Keratinocyte (primary cell): Measurements from ENCODE around the gene PDCD11. TPM values are rescaled to one million over a fixed set of nuclear protein-coding genes. Genes with fewer than 3 reads are reported as not detected.

Experiments used
- DNase-seq: peaks from one replicate; pipeline ENCODE4 v3.0.0-alpha.2; 2011; ENCODE audit warnings: low read depth, missing footprints, low spot score
- FAIRE-seq: peaks from 2 replicates; lab custom pipeline; 2011; peaks lifted over from hg19 to GRCh38; lab: Jason Lieb, UNC
- H2AFZ ChIP-seq: 2 replicates; pipeline ENCODE4 v1.6.0; 2012; ENCODE audit warnings: low read length, control low read depth, inconsistent platforms; ENCODE audit not compliant: control insufficient read depth
- H3K27ac ChIP-seq: 2 replicates; pipeline ENCODE4 v1.5.1; 2011; ENCODE audit warnings: low read length; ENCODE audit not compliant: control insufficient read depth, insufficient read depth
- H3K27me3 ChIP-seq: 3 replicates; pipeline ENCODE4 v1.6.0; 2011; ENCODE audit warnings: low read length; ENCODE audit not compliant: control insufficient read depth, insufficient read depth; ENCODE audit errors: extremely low read depth
- H3K36me3 ChIP-seq, 2 experiments: 2 replicates in 1 of 2; 3 replicates in 1 of 2; pipeline ENCODE4 v1.5.1; 2011; ENCODE audit warnings: low read length in 2 of 2, mild to moderate bottlenecking in 1 of 2; ENCODE audit not compliant: control insufficient read depth in 2 of 2, insufficient read depth in 2 of 2; ENCODE audit errors: extremely low read depth in 1 of 2
- H3K4me1 ChIP-seq: 3 replicates; pipeline ENCODE4 v1.5.1; 2011; ENCODE audit warnings: low read length; ENCODE audit not compliant: control insufficient read depth, insufficient read depth; ENCODE audit errors: extremely low read depth
- H3K4me2 ChIP-seq: 3 replicates; pipeline ENCODE4 v1.6.0; 2011; ENCODE audit warnings: low read depth, low read length; ENCODE audit not compliant: control insufficient read depth, insufficient read depth; ENCODE audit errors: extremely low read depth
- H3K4me3 ChIP-seq, 3 experiments: fragments of 200-600 bp in 1 of 3; sonication (generic) in 1 of 3; 2 replicates in 2 of 3; 3 replicates in 1 of 3; pipeline ENCODE4 v1.5.1; 2011 to 2016; ENCODE audit warnings: low read length in 3 of 3, mild to moderate bottlenecking in 3 of 3, control low read depth in 2 of 3, inconsistent platforms in 1 of 3, low read depth in 1 of 3, mixed read lengths in 1 of 3, mixed run types in 1 of 3, moderate library complexity in 1 of 3; ENCODE audit not compliant: control insufficient read depth in 2 of 3, insufficient read depth in 2 of 3; ENCODE audit errors: extremely low read depth in 1 of 3
- H3K79me2 ChIP-seq: 2 replicates; pipeline ENCODE4 v1.6.0; 2012; ENCODE audit warnings: low read length; ENCODE audit not compliant: control insufficient read depth, insufficient read depth
- H3K9ac ChIP-seq: 3 replicates; pipeline ENCODE4 v1.6.0; 2011; ENCODE audit warnings: low read length; ENCODE audit not compliant: control insufficient read depth, insufficient read depth; ENCODE audit errors: extremely low read depth
- H3K9me1 ChIP-seq: 3 replicates; pipeline ENCODE4 v1.6.0; 2011; ENCODE audit warnings: low read length; ENCODE audit not compliant: control insufficient read depth, insufficient read depth; ENCODE audit errors: extremely low read depth
- H3K9me3 ChIP-seq: 2 replicates; pipeline ENCODE4 v1.5.1; 2012; ENCODE audit warnings: low read depth, low read length; ENCODE audit not compliant: control insufficient read depth
- H4K20me1 ChIP-seq: 3 replicates; pipeline ENCODE4 v1.6.0; 2011; ENCODE audit warnings: low read length; ENCODE audit not compliant: control insufficient read depth, insufficient read depth; ENCODE audit errors: extremely low read depth
- CTCF ChIP-seq, 3 experiments: IDR thresholded peaks in 1 of 3; conservative IDR thresholded peaks in 1 of 3; optimal IDR thresholded peaks in 1 of 3; 2 replicates in 2 of 3; 3 replicates in 1 of 3; pipeline versions ENCODE3 to v1.5.1; 2011; ENCODE audit warnings: low read length in 3 of 3, mild to moderate bottlenecking in 3 of 3, moderate library complexity in 2 of 3, control low read depth in 1 of 3, inconsistent platforms in 1 of 3; ENCODE audit not compliant: insufficient read depth in 2 of 3; ENCODE audit errors: extremely low read depth in 1 of 3
- EZH2 ChIP-seq: IDR thresholded peaks from one replicate; pipeline ENCODE4 v1.6.1; 2012; ENCODE audit warnings: inconsistent platforms, mild to moderate bottlenecking, low read length, moderate library complexity
- dilution Hi-C: fragments of 300-500 bp; cut with MboI; formaldehyde crosslinking; loops from one replicate; pipeline ENCODE4 v1.7.0; 2020; ENCODE audit warnings: low sequenced_read_pairs; ENCODE audit not compliant: extremely low pct_ligation_motif_present
- polyA plus RNA-seq, 5 experiments: library from polyadenylated mRNA; depleted of rRNA in 3 of 5; stranded (reverse) in 3 of 5; stranded (forward) in 1 of 5; unstranded in 1 of 5; fragments of >200 nt; gene quantifications; 1 replicate in 1 of 5; 2 replicates in 3 of 5; 3 replicates in 1 of 5; pipeline versions ENCODE4 v1.2.1 to v1.2.3, GENCODE V29; 2011 to 2012; ENCODE audit warnings: missing spikeins in 2 of 5, low read depth in 1 of 5, low replicate concordance in 1 of 5

The PDCD11 gene
- polyA plus RNA-seq, 1 donor (not counting 4 experiments of a cell fraction or from before 2014, with no cell fraction given) = 28.6 TPM

GRCh38 chr10:103444478-103444877, 48.1 kb downstream of the PDCD11 start:
- no peaks in the 10 kb centered on the region for H3K4me1 ChIP-seq
- no peak overlapping the region for H3K27ac ChIP-seq

GRCh38 chr10:103445366-103445765, 48.9 kb downstream of the PDCD11 start:
- FAIRE-seq (no peak), DNase-seq (no peak)
- no peak for TF ChIP-seq EZH2
- TF ChIP-seq CTCF (optimal IDR thresholded peaks at IDR 0.05 in 1 of 3, IDR thresholded peaks at IDR 0.05 in 1 of 3, conservative IDR thresholded peaks at IDR 0.05 in 1 of 3; ENCODE audit: extremely low read depth in 1 of 3, insufficient read depth in 2 of 3, low read length in 3 of 3) = no peak

More at GRCh38 chr10:103444478-103444877, 48.1 kb downstream of the PDCD11 start:
- Histone ChIP-seq H3K36me3 (peaks cover 64 to 66% of the 10 kb centered on the region in 2 experiments), H3K4me2 (no peak overlapping the region), H3K9me3 (no peaks in the 10 kb centered on the region), H3K9me1 (no peaks in the 10 kb centered on the region), H4K20me1 (no peaks in the 10 kb centered on the region), H3K9ac (no peak overlapping the region), H3K4me3 (no peak overlapping the region), H3K27me3 (no peaks in the 10 kb centered on the region), H2AFZ (no peak overlapping the region), H3K79me2 (no peaks in the 10 kb centered on the region)
- no peak for DNase-seq
- TF ChIP-seq EZH2 = no peak
- no peak for TF ChIP-seq CTCF (optimal IDR thresholded peaks at IDR 0.05 in 1 of 3, IDR thresholded peaks at IDR 0.05 in 1 of 3, conservative IDR thresholded peaks at IDR 0.05 in 1 of 3; ENCODE audit: extremely low read depth in 1 of 3, insufficient read depth in 2 of 3, low read length in 3 of 3)
- dilution Hi-C loops = no loop called here
- FAIRE-seq = no peak

More at GRCh38 chr10:103445366-103445765, 48.9 kb downstream of the PDCD11 start:
- Histone ChIP-seq H2AFZ (no peak overlapping the region), H3K4me2 (no peak overlapping the region), H3K4me3 (no peak overlapping the region), H3K27me3 (no peaks in the 10 kb centered on the region), H3K79me2 (no peaks in the 10 kb centered on the region), H3K9me3 (no peaks in the 10 kb centered on the region), H3K9ac (no peak overlapping the region), H3K27ac (no peak overlapping the region), H3K9me1 (no peaks in the 10 kb centered on the region), H4K20me1 (no peaks in the 10 kb centered on the region), H3K36me3 (peaks cover 56 to 57% of the 10 kb centered on the region in 2 experiments), H3K4me1 (no peaks in the 10 kb centered on the region)
- dilution Hi-C loops = no loop called here
